ENCODE measurements around the gene ULBP2.
"Not testable (repeated sequence)": the region's sequence is repeated elsewhere in the genome, so short reads cannot be mapped to it uniquely, and the experiment has no call there.

The ULBP2 gene

GRCh38 chr6:149910721-149911151 is 31.1 kb upstream of the ULBP2 start:
- no peak for DNase-seq (ENCODE audit: low read depth, low spot score)
- no peaks in the 10 kb centered on the region for H3K36me3 ChIP-seq (ENCODE audit: insufficient read depth, insufficient read length, low read length)
- no peaks in the 10 kb centered on the region for H3K4me1 ChIP-seq (ENCODE audit: insufficient read depth, insufficient read length)
- H3K9me3 ChIP-seq (ENCODE audit: insufficient read depth, low read length): peaks cover 22% of the 10 kb centered on the region; the same call in 1 of the 2 replicates
- H3K9ac ChIP-seq (ENCODE audit: insufficient read length, low read depth): no peak overlapping the region
- TF ChIP-seq YY1 (IDR thresholded peaks at IDR 0.05; ENCODE audit: insufficient read depth, insufficient read length) (no peak), ZNF274 (IDR thresholded peaks at IDR 0.05; ENCODE audit: low read depth, low read length) (no peak), SUZ12 (IDR thresholded peaks at IDR 0.05; ENCODE audit: extremely low read depth, insufficient read depth, insufficient read length) (no peak)
- no peak overlapping the region for H3K4me3 ChIP-seq (ENCODE audit: insufficient read length, low read depth)
- no peaks in the 10 kb centered on the region for H3K27me3 ChIP-seq (ENCODE audit: insufficient read depth, insufficient read length)

- peaks cover 22% of the 10 kb centered on the region; the same call in 1 of the 2 replicates for H3K9me3 ChIP-seq (ENCODE audit: insufficient read depth, low read length)
- not testable (repeated sequence) for H3K9ac ChIP-seq (ENCODE audit: insufficient read length, low read depth); H3K36me3 ChIP-seq (ENCODE audit: insufficient read depth, insufficient read length, low read length); DNase-seq (ENCODE audit: low read depth, low spot score); H3K4me3 ChIP-seq (ENCODE audit: insufficient read length, low read depth); H3K4me1 ChIP-seq (ENCODE audit: insufficient read depth, insufficient read length); H3K27me3 ChIP-seq (ENCODE audit: insufficient read depth, insufficient read length)
Observed at GRCh38 chr6:149912680-149913079, 29.1 kb upstream of the ULBP2 start.

- Histone ChIP-seq H3K4me3 (ENCODE audit: insufficient read length, low read depth) (no peak overlapping the region), H3K4me1 (ENCODE audit: insufficient read depth, insufficient read length) (no peaks in the 10 kb centered on the region), H3K36me3 (ENCODE audit: insufficient read depth, insufficient read length, low read length) (no peaks in the 10 kb centered on the region), H3K9ac (ENCODE audit: insufficient read length, low read depth) (no peak overlapping the region), H3K27me3 (ENCODE audit: insufficient read depth, insufficient read length) (no peaks in the 10 kb centered on the region), H3K9me3 (ENCODE audit: insufficient read depth, low read length) (peaks cover 20% of the 10 kb centered on the region; the same call in 1 of the 2 replicates)
- DNase-seq (ENCODE audit: low read depth, low spot score): no peak
- TF ChIP-seq YY1 (IDR thresholded peaks at IDR 0.05; ENCODE audit: insufficient read depth, insufficient read length) (no peak), ZNF274 (IDR thresholded peaks at IDR 0.05; ENCODE audit: low read depth, low read length) (no peak), SUZ12 (IDR thresholded peaks at IDR 0.05; ENCODE audit: extremely low read depth, insufficient read depth, insufficient read length) (no peak)
Observed at GRCh38 chr6:149913085-149913484, 28.7 kb upstream of the ULBP2 start.

- no peak for TF ChIP-seq ZNF274 (IDR thresholded peaks at IDR 0.05; ENCODE audit: low read depth, low read length)
- no peak for TF ChIP-seq YY1 (IDR thresholded peaks at IDR 0.05; ENCODE audit: insufficient read depth, insufficient read length)
- TF ChIP-seq SUZ12 (IDR thresholded peaks at IDR 0.05; ENCODE audit: extremely low read depth, insufficient read depth, insufficient read length): no peak
- Histone ChIP-seq H3K36me3 (ENCODE audit: insufficient read depth, insufficient read length, low read length) (no peaks in the 10 kb centered on the region), H3K9me3 (ENCODE audit: insufficient read depth, low read length) (peaks cover 14% of the 10 kb centered on the region; the same call in 1 of the 2 replicates), H3K4me3 (ENCODE audit: insufficient read length, low read depth) (no peak overlapping the region), H3K27me3 (ENCODE audit: insufficient read depth, insufficient read length) (no peaks in the 10 kb centered on the region), H3K4me1 (ENCODE audit: insufficient read depth, insufficient read length) (no peaks in the 10 kb centered on the region), H3K9ac (ENCODE audit: insufficient read length, low read depth) (no peak overlapping the region)
- no peak for DNase-seq (ENCODE audit: low read depth, low spot score)
Observed at GRCh38 chr6:149913540-149914240, 28.1 kb upstream of the ULBP2 start.

DNA sequence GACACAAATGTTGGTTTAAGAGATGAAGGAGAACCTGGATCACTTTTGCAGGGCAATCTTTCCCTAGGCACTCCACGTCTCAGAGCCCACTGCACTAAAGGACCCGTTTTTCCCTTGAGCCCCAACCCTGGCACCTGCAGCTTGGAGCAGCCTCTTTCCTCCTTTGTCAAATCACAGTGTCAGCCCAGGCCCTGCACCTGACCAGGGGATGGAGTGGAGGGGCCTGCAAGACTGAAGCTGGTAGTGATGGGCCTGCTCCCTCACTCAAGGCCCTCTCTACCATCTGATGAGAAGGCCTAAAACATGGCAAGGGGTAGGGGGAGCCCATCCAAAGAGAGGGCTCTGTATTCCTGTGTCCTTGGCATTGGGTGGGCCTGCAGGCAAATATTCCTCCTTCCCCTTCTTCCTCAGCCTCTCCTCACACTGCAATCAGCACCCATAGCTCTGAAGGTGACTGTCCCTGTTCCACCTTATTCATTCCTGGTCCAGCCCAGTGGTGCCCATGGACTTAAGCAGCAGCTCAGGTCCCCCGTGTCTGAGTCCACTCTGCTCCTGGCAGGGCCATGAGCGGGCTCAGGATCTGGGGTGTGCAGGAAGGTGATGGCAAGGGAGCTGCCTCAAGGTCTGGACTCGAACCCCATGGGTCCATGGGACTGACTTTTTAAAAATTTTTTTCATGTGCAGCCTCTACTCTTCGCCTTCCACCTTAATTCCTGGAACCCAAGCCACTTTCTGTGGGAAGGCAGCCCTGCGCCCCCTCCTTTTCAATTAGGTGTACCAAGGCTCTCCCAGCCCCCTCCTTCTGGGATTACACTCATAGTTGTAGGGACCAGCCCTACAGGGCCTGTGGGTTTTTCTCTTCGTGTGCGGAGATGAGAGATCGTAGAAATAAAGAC is 25.6 kb upstream of the ULBP2 start:
- no peaks in the 10 kb centered on the region for H3K36me3 ChIP-seq (ENCODE audit: insufficient read depth, insufficient read length, low read length)
- peaks cover 16% of the 10 kb centered on the region for H3K27me3 ChIP-seq (ENCODE audit: insufficient read depth, insufficient read length)
- H3K9ac ChIP-seq (ENCODE audit: insufficient read length, low read depth): no peak overlapping the region
- H3K4me3 ChIP-seq (ENCODE audit: insufficient read length, low read depth): no peak overlapping the region
- TF ChIP-seq SUZ12 (IDR thresholded peaks at IDR 0.05; ENCODE audit: extremely low read depth, insufficient read depth, insufficient read length) (no peak), ZNF274 (IDR thresholded peaks at IDR 0.05; ENCODE audit: low read depth, low read length) (no peak), YY1 (IDR thresholded peaks at IDR 0.05; ENCODE audit: insufficient read depth, insufficient read length) (no peak)
- no peaks in the 10 kb centered on the region for H3K9me3 ChIP-seq (ENCODE audit: insufficient read depth, low read length)
- DNase-seq (ENCODE audit: low read depth, low spot score): no peak
- H3K4me1 ChIP-seq (ENCODE audit: insufficient read depth, insufficient read length): no peaks in the 10 kb centered on the region

- no peak for TF ChIP-seq YY1 (IDR thresholded peaks at IDR 0.05; ENCODE audit: insufficient read depth, insufficient read length)
- TF ChIP-seq ZNF274 (IDR thresholded peaks at IDR 0.05; ENCODE audit: low read depth, low read length): no peak
- no peak for TF ChIP-seq SUZ12 (IDR thresholded peaks at IDR 0.05; ENCODE audit: extremely low read depth, insufficient read depth, insufficient read length)
- Histone ChIP-seq H3K36me3 (ENCODE audit: insufficient read depth, insufficient read length, low read length) (no peaks in the 10 kb centered on the region), H3K27me3 (ENCODE audit: insufficient read depth, insufficient read length) (peaks cover 30% of the 10 kb centered on the region), H3K9ac (ENCODE audit: insufficient read length, low read depth) (no peak overlapping the region), H3K4me3 (ENCODE audit: insufficient read length, low read depth) (no peak overlapping the region), H3K4me1 (ENCODE audit: insufficient read depth, insufficient read length) (no peaks in the 10 kb centered on the region), H3K9me3 (ENCODE audit: insufficient read depth, low read length) (no peaks in the 10 kb centered on the region)
- no peak for DNase-seq (ENCODE audit: low read depth, low spot score)
Observed at GRCh38 chr6:149917679-149918078, 24.1 kb upstream of the ULBP2 start.

Measured in NT2/D1 (cell line).